GM18520 (cell line): ENCODE measurements around the gene KCNAB3.
A peak's percentile ranks its signal among the peaks of the same experiment; 100 is the strongest.

Experiments
- ATAC-seq: cut with Tn5 transposase; IDR thresholded peaks from one replicate; pipeline ENCODE4 v1.9.1; 2021; ENCODE audit not compliant: unreplicated experiment

Gene KCNAB3

DNA sequence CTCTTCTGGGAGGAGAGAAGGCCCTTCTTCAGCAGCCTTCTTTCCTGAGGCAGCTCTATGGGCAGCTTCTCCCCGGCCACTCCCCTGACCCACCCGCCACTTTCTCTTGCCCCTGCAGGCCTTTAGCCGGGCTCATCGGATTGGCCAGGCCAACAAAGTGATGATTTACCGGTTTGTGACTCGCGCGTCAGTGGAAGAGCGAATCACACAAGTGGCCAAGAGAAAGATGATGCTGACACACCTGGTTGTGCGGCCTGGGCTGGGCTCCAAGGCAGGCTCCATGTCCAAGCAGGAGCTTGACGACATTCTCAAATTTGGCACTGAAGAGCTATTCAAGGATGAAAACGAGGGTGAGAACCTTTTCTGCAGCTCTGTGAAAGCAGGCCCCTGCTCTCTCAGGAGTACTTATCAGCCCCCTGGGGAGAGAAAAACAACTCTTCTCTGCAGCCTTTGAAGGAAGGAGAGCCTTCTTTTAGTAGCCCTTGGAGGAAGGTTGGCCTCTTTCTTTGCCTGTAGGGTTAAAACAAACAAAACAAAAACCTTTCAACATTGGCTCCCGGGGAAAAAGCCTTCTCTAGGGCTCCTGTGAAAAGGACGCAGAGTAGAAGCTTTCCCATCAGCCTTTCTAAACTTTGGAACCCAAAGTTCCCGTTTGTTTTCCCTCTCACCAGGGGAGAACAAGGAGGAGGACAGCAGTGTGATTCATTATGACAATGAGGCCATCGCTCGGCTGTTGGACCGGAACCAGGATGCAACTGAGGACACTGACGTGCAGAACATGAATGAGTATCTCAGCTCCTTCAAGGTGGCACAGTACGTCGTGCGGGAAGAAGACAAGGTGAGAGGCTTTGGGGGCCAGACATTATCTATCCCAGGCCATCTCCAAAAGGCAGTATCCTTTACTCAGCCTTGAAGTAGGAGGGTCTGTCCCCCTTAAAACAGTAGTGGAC lies 26.2 kb downstream of the KCNAB3 start:
- no peak for ATAC-seq

DNA sequence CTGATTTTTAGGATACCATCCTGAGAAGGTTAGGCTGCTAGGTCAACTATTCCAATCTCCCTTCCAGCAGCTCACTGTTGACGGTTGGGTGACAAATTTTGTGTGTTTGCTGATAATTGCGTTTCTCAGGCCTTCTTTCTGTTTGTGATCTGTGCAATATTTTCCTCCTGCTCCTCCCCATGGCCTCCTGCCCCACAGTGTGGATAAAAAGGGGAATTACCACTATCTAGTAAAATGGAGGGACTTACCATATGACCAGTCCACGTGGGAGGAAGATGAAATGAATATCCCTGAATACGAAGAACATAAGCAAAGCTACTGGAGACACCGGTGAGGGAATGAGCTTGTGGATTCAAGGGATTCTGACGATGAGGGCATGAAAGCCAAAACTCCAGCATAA lies 31.9 kb downstream of the KCNAB3 start:
- ATAC-seq = no peak

DNA sequence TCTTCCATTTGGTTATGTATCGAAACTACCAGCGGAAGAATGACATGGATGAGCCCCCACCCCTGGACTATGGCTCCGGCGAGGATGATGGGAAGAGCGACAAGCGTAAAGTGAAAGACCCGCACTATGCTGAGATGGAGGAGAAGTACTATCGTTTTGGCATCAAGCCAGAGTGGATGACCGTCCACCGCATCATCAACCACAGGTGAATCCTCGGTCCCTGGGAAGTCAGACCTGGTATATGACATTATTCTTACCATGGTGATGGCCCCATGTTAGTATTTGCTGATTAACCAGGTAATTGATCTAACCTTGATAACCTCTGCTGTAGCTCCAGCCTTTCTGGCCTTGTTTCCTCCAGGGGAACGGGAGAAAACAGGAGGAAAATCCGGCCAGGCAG lies 32.6 kb downstream of the KCNAB3 start:
- ATAC-seq = no peak

DNA sequence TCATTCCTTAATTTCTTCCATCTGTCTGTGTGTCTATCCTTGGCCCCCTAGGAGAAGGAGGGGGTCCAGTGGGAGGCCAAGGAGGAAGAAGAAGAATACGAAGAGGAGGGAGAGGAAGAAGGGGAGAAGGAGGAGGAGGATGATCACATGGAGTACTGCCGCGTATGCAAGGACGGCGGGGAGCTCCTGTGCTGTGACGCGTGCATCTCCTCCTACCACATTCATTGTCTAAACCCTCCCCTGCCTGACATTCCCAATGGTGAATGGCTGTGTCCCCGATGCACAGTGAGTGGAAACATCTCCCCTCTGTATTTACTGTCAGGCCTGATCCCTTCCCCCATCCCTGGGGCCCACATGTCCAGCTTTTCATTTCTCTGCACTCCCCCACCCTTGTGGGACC lies 34.8 kb downstream of the KCNAB3 start:
- no peak for ATAC-seq

GRCh38 chr17:7894226-7894625 lies 35.4 kb downstream of the KCNAB3 start:
- ATAC-seq = no peak

- no peak for ATAC-seq
These were observed 36.3 kb downstream of the KCNAB3 start for GRCh38 chr17:7893187-7893880.

- no peak for ATAC-seq
These were observed 40.3 kb downstream of the KCNAB3 start for GRCh38 chr17:7889166-7889955.

- no peak for ATAC-seq
These were observed 41.3 kb downstream of the KCNAB3 start, which contains the start of gene CHD3 for GRCh38 chr17:7888184-7888920. Gene CHD3 (plus strand): TSS chr17:7888789. CDS start chr17:7889001, 212 bp downstream.

DNA sequence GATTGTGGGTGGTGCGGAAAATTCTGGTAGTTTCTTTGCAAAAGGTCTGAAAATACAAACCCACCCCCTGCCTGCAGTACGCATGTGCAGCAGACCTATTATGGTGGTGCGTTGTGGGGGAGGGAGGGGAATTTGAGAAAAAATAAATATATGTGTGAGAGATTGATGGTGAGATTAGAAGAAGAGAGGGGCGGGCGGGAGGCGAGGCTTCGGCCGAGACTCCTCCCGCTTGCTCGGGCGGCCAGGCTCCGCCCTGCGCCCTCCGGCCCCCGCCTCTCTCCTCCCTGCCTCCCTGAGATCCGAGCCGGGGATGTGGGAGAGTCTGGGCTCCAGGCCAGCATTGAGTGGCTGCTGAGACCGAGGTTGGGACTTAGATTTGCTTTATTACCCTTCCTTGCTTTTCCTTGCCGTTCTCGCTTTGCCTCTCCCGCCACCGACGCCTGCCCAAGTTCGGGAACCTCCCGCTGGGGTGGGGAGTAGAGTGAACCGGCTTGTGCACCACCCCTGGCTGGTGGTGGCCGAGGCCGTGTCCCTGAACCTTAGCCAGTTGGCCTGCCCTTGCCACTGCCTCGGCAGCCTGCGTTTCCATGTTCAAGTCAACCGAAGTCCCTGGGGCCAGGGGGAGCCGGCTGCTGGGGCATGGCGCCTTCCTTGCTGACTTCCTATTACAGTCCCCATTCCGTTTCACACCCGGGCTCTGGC lies 42.0 kb downstream of the KCNAB3 start:
- peak; percentile 31 for ATAC-seq

DNA sequence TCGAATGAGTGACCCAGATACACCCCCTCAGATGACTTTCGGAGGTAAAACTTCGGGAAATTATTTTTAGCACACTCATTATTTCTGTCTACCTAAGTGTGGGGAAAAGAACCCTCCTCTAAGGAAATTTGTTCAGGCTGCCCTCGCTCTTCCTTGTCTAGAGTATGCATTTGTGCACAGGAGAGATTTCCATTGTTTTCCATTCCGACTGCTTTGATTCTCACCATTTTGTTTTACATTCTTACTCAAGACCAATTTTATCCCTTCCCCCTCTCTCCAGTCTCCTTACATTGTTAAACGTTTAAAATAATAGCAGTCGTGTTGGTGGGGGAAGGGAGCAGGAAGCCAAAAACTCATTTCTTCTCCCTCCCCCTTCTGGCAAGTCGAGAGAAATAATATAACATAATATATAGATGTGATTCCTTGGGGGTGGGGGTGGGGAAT lies 42.6 kb downstream of the KCNAB3 start:
- ATAC-seq = no peak

DNA sequence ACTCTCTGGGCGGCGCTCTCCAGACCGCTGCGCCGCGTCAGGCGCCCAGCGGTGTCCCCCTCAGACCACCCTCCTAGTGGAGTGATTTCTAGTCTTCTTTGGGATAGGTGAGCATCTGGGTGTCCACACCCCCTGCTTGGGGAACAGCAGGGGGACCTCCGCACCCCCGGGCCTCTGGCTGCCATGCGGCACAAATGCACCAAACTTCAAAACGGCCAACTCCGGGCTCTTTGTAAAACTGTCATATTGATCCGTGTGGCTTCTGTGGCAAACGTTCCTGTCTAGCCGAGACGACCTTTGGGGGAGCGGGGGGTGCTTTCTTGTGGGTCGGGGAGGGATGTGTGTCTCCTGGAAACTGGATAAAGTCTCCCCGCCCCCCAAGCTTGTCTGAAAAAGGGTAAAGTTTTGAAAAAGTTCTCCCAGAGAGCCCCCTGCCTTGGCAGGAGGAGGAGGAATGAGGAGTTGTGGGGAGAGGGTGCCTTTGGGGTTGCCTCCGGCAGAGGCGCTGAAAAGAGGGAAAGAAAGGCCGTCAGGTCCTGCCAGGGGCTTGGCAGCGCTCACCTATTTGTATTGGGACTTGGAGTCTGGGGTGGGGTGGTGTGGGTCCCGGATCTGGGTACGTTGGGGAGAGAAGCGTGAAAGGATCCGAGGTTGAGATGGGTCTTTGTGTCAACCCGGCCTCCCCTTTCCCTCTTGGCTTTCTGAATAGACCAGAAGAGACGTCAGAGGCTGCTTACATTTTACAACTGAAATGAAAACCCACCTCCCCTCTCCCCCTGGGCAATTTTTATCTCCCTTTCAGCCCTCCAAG lies 43.2 kb downstream of the KCNAB3 start:
- no peak for ATAC-seq

DNA sequence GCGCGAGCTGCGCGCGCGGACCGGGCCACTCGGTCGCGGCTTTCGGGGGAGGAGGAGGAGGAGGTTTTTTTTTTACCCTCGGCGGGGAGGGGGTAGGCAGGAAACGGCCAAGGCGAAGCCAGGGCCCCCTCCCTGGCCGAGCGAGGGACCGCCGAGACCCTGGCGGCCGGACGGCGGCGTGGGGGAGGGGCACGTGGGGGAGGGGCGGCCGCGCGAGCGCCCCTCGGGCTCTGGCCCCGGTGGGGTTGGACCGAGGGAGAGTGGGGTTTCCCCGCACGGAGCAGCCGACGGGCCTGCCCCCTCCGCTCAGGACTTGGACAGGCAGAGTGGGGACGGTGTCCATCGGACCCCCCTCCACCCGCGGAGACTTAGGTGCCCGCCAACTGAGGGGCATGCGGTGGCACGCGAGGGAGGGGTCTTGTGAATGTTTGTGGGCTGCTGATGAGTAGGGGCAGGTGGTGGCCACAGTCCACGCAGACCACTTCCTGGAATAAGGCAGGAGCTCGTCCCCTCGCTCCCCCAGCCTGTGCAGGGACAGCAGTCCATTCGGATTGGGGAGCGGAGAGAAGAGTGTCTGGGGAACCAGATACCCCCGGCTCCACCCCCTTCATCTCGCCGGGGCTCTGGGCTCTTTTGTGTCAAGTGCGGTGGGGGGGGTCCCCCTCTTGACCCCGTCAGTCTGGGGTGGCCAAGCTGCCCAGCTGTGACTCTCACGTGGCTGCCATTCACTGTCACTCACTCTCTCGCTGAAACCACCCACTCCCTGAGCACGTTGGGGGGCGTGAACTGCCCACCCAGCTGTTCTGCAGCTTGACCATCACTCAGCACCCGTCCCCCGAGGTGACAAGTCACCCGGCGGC lies 44.1 kb downstream of the KCNAB3 start:
- no peak for ATAC-seq

- no peak for ATAC-seq
These were observed 44.9 kb downstream of the KCNAB3 start for GRCh38 chr17:7884581-7885366.

DNA sequence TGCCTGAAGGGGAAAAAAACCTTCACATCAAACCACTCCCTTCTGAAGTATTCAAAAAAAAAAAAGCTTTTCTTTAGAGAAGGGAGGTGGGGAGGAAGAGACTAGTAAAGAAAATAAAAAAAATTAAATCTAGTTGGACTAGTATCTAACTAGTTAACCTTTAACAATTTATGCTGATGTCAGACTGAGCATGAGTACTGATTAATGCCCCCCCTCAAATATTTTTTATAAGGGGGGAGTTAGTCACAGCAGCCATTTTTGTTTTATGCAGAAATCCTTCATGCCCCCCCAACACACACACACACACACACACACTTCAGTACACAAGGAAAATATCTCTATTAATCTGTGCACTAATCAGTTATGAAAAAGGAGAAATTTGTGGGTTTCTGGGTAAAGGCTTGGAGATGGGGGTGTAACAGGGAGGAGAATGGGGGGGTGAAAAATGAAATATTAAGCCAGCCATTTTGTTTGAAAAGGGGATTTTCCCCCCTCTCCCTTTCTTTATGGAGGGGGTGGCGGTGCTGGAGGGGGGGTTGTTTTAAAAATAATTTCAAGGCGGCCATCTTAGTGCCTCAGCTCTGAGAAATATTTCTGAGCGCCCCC lies 45.8 kb downstream of the KCNAB3 start:
- no peak for ATAC-seq

DNA sequence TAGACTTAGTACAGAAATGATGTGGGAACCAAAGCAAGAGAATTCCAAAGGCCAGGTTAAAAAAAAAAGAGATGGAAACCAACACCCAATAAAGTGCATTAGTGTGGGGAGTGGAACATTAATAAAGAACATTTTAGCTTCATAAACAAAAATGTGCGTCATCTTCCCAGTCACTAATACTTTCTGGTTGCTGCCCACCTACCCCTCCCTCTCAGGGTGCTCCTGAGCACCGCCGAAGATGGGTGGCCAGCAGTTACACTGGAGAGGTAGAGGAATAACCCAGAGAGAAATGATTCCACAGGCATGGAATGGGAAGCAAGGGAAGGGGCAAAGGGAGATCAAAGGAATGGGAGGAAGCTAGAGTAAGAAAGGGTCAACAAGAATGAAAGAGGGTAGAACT lies 47.0 kb downstream of the KCNAB3 start:
- no peak for ATAC-seq

- ATAC-seq = no peak
These were observed 47.6 kb downstream of the KCNAB3 start for GRCh38 chr17:7882068-7882467.
